Peyer's patch (tissue), 4 donors: ENCODE results near the gene CREB3L2. TPM values are rescaled to one million over a fixed set of nuclear protein-coding genes. Genes with fewer than 3 reads are reported as not detected.

Source experiments
- DNase-seq, 3 donors: peaks; one replicate each; pipeline ENCODE4 v3.0.0-alpha.2; 2017 to 2019
- H3K27ac ChIP-seq, 4 donors: fragments of 200-600 bp; sonication (generic); one replicate each; pipeline ENCODE4 v1.5.1; 2016 to 2019
- H3K27me3 ChIP-seq, 2 donors: fragments of 200-600 bp; sonication (generic); one replicate each; pipeline ENCODE4 v1.5.1; 2019
- H3K36me3 ChIP-seq, 3 donors: fragments of 200-600 bp; sonication (generic); one replicate each; pipeline ENCODE4 v1.5.1; 2016 to 2019
- H3K4me1 ChIP-seq, 4 donors: fragments of 200-600 bp; sonication (generic); one replicate each; pipeline ENCODE4 v1.5.1; 2016 to 2019
- H3K4me3 ChIP-seq, 4 donors: fragments of 200-600 bp; sonication (generic); 1 replicate in 3 of 4; 2 replicates in 1 of 4; pipeline ENCODE4 v1.5.1; 2016 to 2019; ENCODE audit warnings: mild to moderate bottlenecking in 1 of 4
- H3K9me3 ChIP-seq, 4 donors: fragments of 200-600 bp; sonication (generic); one replicate each; pipeline ENCODE4 v1.5.1; 2016 to 2019; ENCODE audit warnings: mild to moderate bottlenecking in 1 of 4
- POLR2A ChIP-seq, 2 donors: fragments of 450-650 bp; IDR thresholded peaks; one replicate each; pipeline ENCODE4 v1.5.1; 2017; ENCODE audit warnings: antibody characterized with exemption in 2 of 2, mild to moderate bottlenecking in 2 of 2, moderate library complexity in 2 of 2
- total RNA-seq, 4 donors: library from RNA; depleted of rRNA; stranded (reverse); fragments of >200 nt; gene quantifications; one replicate each; pipeline ENCODE4 v1.1.0, GENCODE V29; 2016
- TF ChIP-seq, protein P1 (sequence below), 6 experiments: fragments of 450-650 bp in 4 of 6; fragments of 200-600 bp in 2 of 6; sonication (generic) in 1 of 6; IDR thresholded peaks; one replicate each; pipeline ENCODE4 v1.5.1; 2017 to 2019; ENCODE audit warnings: antibody characterized with exemption in 6 of 6, mild to moderate bottlenecking in 3 of 6, moderate library complexity in 1 of 6

The CREB3L2 gene
- total RNA-seq, 4 donors from 2014 or later, result 20.6 to 42.7 (median 33.6) TPM

DNA sequence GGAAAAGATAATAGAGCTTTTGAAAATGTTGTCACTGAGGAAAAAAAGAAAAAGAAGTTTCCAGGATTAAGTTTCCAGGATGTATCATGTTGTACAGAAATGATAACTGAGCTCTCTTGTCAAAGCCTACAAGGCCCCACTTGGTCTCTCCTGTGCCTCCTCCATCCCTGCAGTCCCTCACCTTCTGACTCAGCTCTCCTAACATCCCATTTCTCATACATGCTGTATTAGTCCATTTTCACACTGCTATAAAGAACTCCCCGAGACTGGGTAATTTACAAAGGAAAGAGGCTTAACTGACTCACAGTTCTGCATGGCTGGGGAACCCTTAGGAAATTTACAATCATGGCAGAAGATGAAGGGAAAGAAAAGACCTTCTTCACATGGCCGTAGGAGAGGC is 151.3 kb downstream of the CREB3L2 start:
- Histone ChIP-seq H3K9me3 (no peaks in the 10 kb centered on the region), H3K27ac (no peak overlapping the region), H3K36me3 (no peaks in the 10 kb centered on the region), H3K4me1 (peaks cover 0 to 6% (median 2%) of the 10 kb centered on the region in 4 donors), H3K4me3 (no peak overlapping the region), H3K27me3 (peaks cover 0 to 8% of the 10 kb centered on the region in 2 donors)
- TF ChIP-seq, protein P1, sequence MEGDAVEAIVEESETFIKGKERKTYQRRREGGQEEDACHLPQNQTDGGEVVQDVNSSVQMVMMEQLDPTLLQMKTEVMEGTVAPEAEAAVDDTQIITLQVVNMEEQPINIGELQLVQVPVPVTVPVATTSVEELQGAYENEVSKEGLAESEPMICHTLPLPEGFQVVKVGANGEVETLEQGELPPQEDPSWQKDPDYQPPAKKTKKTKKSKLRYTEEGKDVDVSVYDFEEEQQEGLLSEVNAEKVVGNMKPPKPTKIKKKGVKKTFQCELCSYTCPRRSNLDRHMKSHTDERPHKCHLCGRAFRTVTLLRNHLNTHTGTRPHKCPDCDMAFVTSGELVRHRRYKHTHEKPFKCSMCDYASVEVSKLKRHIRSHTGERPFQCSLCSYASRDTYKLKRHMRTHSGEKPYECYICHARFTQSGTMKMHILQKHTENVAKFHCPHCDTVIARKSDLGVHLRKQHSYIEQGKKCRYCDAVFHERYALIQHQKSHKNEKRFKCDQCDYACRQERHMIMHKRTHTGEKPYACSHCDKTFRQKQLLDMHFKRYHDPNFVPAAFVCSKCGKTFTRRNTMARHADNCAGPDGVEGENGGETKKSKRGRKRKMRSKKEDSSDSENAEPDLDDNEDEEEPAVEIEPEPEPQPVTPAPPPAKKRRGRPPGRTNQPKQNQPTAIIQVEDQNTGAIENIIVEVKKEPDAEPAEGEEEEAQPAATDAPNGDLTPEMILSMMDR (IDR thresholded peaks at IDR 0.05), result no peak
- no peak for TF ChIP-seq POLR2A (IDR thresholded peaks at IDR 0.05)
- DNase-seq, result no peak

DNA sequence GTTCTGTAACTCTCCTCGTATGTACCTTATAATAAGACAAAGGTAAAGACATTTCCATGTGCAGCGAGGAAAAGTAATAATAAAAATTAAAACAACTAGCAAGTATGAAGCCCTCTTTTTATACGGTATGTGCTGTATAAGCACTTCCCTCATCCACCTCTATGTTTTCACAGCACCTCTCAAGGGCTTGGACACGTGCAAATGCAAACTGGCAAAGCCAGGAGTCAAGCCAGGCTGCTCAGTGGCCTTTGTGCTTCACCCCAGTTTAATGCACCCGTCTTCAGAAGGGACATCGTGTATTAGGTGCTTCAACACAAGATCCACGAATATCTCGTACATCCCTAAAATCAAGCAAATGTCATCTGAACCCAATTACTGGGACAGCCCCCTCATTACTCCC is 153.8 kb downstream of the CREB3L2 start:
- no peaks in the 10 kb centered on the region for H3K9me3 ChIP-seq
- no peak overlapping the region for H3K4me3 ChIP-seq
- TF ChIP-seq, protein P1 (IDR thresholded peaks at IDR 0.05), result no peak
- no peak for TF ChIP-seq POLR2A (IDR thresholded peaks at IDR 0.05)
- no peaks in the 10 kb centered on the region for H3K36me3 ChIP-seq
- peaks cover 0 to 6% (median 2%) of the 10 kb centered on the region in 4 donors for H3K4me1 ChIP-seq
- no peak overlapping the region for H3K27ac ChIP-seq
- peaks cover 0 to 8% of the 10 kb centered on the region in 2 donors for H3K27me3 ChIP-seq
- no peak for DNase-seq

DNA sequence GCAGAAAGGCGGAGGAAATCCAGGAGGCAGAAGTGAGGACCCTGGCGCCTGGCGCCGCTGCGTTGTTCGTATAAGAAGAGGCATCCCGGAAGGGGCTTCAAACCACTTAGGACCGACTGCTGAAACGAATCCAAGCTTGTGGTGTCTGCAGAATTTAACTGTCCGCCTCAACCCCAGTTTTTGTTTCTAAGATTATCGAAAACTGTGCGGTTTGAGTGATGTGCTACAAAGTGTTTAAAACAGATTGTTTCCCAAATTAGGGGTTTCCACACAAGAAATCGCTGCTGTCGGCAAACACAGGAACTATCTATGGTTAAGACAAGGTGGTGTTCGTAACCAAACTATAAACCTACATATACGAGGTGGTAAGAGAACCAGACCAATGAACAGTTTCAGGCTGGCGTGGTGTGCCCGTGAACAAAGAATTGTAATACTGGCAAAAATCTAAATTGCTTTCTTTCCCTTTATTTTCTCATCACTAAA is 154.3 kb downstream of the CREB3L2 start:
- Histone ChIP-seq H3K36me3 (no peaks in the 10 kb centered on the region), H3K4me1 (peaks cover 0 to 6% (median 2%) of the 10 kb centered on the region in 4 donors), H3K4me3 (no peak overlapping the region), H3K27ac (no peak overlapping the region), H3K9me3 (no peaks in the 10 kb centered on the region), H3K27me3 (peaks cover 0 to 8% of the 10 kb centered on the region in 2 donors)
- TF ChIP-seq, protein P1 (IDR thresholded peaks at IDR 0.05), result no peak
- TF ChIP-seq POLR2A (IDR thresholded peaks at IDR 0.05), result no peak
- no peak for DNase-seq

DNA sequence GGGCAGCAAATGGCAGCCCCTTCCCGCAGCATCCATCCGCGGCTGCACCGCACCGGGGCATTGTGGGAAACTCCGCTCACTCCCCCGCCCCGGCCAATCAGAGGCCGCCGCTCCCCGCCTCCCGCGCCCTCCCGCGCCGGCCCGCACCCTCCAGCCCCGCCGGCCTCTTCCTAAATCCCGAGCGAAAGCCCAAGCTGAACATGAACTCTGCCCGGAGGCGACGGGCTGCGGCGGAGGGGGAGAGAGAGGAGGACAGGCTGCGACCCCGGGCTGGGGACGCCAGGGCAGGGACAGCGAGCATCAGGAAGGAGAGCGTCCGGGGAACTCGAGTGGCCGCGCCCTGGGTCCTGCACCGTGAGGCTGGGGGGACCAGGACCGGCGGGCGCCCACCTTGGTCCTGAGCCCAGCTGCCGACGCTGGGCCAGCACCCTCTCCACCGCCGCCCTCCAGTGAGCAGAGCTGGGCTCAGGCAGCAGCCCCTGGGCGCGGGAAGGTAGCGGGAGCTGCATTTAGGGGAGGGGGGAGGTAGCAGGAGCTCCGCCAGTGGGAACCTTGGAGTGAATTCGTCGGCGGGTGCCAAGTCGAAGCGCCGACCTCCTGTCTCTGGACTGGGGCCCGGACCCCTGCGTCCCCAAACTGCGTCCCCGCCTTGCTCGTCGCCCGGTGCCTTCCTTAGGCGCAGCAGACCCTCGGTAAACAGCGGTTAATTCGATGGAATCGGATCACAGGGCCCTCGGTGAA is 154.9 kb downstream of the CREB3L2 start, which contains the start of gene DGKI:
Gene DGKI, minus strand, starts transcription at position 148 of the 741 bp plus-strand sequence.
- TF ChIP-seq, protein P1 (IDR thresholded peaks at IDR 0.05), result no peak
- no peak for TF ChIP-seq POLR2A (IDR thresholded peaks at IDR 0.05)
- peak in 1 of 3 donors; percentile 50 for DNase-seq
- peak within 1 kb of the TSS in 3 of 4 donors; percentile 15 to 42 (median 33) for H3K4me3 ChIP-seq

DNA sequence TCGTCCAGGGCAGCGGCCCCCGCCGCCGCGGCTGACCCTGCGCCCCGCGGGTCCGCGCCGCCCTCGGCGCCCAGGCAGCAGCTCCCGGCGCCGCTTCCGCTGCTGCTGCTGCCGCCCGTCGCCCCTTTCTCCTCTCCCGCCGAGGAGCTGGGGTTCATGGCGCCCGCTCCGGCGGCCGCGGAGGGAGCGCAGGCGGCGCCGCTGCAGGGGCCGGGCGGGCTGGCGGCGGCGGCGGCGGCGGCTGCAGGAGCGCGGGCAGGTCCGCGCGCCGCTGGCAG is 155.4 kb downstream of the CREB3L2 start:
- no peak for DNase-seq
- Histone ChIP-seq H3K4me3 (peak overlapping the region in 3 of 4 donors; percentile 15 to 42 (median 33)), H3K9me3 (no peaks in the 10 kb centered on the region), H3K4me1 (peaks cover 0 to 6% (median 2%) of the 10 kb centered on the region in 4 donors), H3K36me3 (no peaks in the 10 kb centered on the region), H3K27ac (no peak overlapping the region), H3K27me3 (peaks cover 0 to 8% of the 10 kb centered on the region in 2 donors)
- no peak for TF ChIP-seq POLR2A (IDR thresholded peaks at IDR 0.05)
- TF ChIP-seq, protein P1 (IDR thresholded peaks at IDR 0.05), result no peak

More for the DNA sequence above, 154.9 kb downstream of the CREB3L2 start, which contains the start of gene DGKI:
- H3K36me3 ChIP-seq, result no peaks in the 10 kb centered on the region
- peaks cover 0 to 6% (median 2%) of the 10 kb centered on the region in 4 donors for H3K4me1 ChIP-seq
- no peak within 1 kb of the TSS for H3K27ac ChIP-seq
- H3K27me3 ChIP-seq, result peaks cover 0 to 8% of the 10 kb centered on the region in 2 donors
- H3K9me3 ChIP-seq, result no peaks in the 10 kb centered on the region
